Measurements from ENCODE around the gene ZNF837.
"Not testable (repeated sequence)": the region's sequence is repeated elsewhere in the genome, so short reads cannot be mapped to it uniquely, and the experiment has no call there.

The ZNF837 gene

GRCh38 chr19:58380662-58381459 is at the start of gene ZNF837:
TSS of gene ZNF837 (minus strand) at chr19:58381030. CDS start at chr19:58369332, 11,698 bp downstream.
- peak; percentile 95 to 98 for DNase-seq (ENCODE audit: low read depth in 2 of 2)

- no peak for DNase-seq (ENCODE audit: low read depth in 2 of 2)
Observed at GRCh38 chr19:58429745-58430144, 48.9 kb upstream of the ZNF837 start.

DNA sequence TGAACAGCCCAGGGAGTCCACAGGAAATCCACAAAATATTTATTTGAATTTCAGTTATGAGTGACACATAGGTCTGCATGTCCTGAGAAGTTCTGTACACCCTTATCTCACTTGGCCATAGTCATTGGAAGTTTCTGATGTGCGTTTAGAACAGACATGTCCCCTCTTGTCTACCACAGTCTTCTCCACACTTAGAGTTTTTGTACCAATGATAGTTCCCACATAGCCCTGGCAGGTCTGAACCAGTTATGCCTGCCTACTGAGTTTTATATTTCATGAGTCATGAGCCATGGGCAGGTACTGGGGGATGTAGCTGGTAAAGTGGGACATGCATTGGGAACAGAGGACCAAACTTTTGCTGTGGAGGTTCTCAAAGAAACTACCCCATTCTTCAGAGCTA is 47.8 kb upstream of the ZNF837 start:
- DNase-seq (ENCODE audit: low read depth in 2 of 2), result no peak

DNA sequence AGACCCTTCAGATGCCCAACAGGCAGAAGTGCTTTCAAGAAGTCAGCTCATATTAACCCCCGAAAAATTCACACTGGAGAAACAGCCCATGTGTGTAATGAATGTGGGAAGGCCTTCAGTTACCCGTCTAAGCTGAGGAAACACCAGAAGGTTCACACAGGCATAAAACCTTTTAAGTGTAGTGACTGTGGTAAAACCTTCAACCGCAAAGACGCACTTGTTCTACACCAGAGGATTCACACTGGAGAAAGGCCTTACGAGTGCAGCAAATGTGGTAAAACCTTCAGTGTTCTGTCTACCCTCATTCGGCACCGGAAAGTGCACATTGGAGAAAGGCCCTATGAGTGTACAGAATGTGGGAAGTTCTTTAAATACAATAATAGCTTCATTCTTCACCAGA is 36.2 kb upstream of the ZNF837 start:
- DNase-seq (ENCODE audit: low read depth in 2 of 2), result no peak

GRCh38 chr19:58416604-58417003 is 35.8 kb upstream of the ZNF837 start:
- DNase-seq (ENCODE audit: low read depth in 2 of 2), result no peak

DNA sequence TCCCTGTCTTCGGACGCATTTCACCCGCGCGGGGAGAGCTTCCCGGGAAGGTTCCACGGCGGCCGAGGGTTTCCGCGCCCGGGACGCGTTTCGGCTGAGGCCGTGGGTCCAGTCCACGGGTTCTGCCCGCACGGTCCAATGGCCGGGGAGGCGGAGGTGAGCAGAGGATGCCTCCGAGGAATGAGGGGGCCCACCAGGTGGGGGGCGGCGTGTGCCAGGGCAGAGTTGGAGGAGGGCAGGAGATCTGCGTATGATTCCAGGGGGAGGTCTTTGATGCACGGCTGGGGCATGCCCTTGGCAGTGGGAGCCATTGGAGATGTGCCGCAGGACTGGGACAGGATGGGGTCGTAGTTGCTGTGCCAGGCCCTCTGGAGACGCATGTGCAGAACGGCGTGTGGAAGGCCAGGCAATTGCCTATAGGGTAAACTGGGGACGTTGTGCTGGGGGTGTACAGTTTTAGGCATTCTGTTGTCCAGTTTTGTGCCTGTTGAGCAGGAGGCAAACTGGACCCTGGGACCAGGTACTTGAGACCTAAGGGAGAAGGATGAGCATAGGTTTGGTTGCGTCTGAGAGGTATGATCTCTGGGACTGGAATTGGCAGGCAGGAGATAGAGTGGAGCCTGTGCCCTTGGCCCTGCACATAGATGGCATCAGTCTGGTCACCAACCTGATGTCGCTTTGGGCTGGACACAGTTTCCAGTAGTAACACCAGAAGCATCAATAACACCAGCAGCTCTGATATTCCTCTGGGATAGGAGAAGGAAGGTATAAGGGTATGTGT is 28.4 kb upstream of the ZNF837 start:
- DNase-seq (ENCODE audit: low read depth in 2 of 2), result no peak

DNA sequence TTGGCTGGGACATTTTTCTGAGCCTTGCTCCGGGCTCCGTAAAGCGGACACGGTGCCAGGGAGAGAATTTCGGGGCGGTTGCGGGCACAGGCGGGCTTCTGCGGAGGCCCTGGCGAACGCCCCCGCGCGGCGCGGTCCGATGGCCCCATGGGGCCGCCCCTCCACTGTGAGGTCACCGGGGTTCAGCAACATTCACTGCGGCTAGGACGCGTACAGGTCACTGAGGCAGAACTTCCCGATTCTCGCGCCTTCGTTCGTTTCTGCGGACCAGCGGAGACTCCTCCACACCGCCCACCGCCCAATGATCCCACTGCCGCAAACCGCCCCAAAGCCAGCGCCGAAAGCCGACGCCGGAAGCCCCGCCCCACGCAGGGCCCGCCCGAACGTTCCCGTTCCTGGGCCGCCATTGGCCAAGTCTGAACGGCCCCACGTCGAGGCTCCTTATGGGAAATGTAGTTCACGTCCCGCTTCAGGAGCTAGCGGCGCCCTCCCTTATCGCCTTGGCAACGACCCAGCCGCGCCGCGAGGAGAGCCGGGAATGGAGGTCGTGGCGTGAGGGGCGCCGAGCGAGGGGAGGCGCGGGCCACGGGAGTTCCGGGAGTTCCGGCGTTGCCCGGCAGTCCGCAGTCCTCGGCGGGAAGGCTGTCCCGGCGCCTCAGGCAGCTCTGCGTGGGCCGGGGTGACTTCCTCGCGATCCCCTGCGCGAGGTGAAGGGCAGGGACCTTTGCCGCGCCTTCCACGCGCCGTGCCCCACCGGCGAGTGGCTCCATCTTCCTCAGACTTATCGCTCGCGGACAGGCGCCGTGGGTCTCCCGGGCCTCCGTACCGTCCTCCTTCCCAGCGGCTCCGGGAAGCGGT is 27.6 kb upstream of the ZNF837 start, which contains the start of gene ZNF584:
ZNF584 (plus strand) TSS at position 498 of the 858 bp plus-strand sequence. CDS start 499 bp downstream, outside the sequence.
- DNase-seq (ENCODE audit: low read depth in 2 of 2), result peak; percentile 92

- no peak for DNase-seq (ENCODE audit: low read depth in 2 of 2)
Observed at GRCh38 chr19:58407658-58408151, 26.9 kb upstream of the ZNF837 start.

DNA sequence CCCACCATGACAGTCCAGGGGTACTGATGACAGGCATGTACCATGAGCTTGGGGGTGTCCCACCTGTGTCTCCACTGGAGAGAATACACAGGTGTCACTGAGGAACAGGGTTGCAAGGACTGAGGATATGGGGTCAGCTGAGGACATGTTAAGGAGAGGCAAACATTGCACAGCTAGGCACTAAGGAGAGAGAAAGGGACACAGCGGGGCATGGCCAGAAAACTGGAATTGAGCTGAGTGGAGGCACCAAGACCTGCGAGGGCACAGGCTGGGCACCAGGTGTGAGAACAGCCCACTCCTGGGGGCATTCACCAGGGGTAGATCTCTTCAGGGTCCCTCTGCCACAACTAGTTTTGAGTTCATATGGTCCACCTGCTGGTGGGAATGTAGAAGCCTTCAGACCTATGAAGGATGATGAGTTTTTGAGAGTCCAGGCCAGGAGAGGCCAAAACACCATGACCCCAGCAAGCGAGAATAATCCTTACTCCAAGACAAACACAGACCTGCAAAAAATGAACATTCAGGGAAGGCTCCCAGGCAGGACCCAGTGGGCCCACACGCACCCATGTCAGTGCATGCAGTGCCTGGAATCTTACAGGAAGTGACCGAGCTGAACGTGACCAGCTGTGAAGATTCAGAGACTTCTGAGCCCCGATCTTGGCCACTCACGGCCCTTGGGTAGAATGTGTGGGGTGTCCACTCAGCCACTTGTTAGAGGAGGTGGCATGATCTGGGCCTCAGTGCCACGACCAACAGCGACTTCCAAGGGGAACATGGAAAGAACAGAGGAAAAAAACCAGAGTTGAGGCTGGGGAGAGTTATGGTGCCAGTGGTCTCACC is 26.2 kb upstream of the ZNF837 start:
- no peak for DNase-seq (ENCODE audit: low read depth in 2 of 2)

GRCh38 chr19:58403920-58404478 is 23.2 kb upstream of the ZNF837 start:
- not testable (repeated sequence) for DNase-seq (ENCODE audit: low read depth in 2 of 2)

GRCh38 chr19:58401840-58402421 is 21.1 kb upstream of the ZNF837 start:
- DNase-seq (ENCODE audit: low read depth in 2 of 2), result no peak

- peak; percentile 96 for DNase-seq (ENCODE audit: low read depth in 2 of 2)
Observed at GRCh38 chr19:58400916-58401839, 20.3 kb upstream of the ZNF837 start.

- DNase-seq (ENCODE audit: low read depth in 2 of 2), result no peak
Observed at GRCh38 chr19:58400316-58400915, 19.6 kb upstream of the ZNF837 start.

DNA sequence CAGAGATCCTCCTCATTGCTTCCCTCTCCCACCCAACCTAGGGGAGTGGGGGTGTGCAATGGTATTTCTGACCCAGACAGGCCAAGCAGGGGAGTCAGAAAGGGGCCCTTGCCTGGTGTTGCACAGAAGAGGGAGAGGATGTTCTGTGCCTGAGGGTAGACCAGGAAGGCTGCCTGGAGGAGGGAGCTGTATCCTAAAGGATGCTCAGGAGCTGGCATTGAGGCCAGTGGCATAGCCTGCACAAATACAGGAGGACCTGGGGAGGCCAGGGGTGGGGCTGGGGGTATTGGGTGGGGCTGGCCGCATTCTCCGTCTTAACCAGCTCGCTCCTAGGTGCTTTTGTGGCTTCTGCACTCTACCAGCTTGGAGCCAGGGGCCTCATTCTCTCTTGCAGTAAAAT is 19.1 kb upstream of the ZNF837 start:
- no peak for DNase-seq (ENCODE audit: low read depth in 2 of 2)

- DNase-seq (ENCODE audit: low read depth in 2 of 2), result no peak
Observed at GRCh38 chr19:58398545-58398944, 17.7 kb upstream of the ZNF837 start.

GRCh38 chr19:58398087-58398486 is 17.3 kb upstream of the ZNF837 start:
- no peak for DNase-seq (ENCODE audit: low read depth in 2 of 2)

DNA sequence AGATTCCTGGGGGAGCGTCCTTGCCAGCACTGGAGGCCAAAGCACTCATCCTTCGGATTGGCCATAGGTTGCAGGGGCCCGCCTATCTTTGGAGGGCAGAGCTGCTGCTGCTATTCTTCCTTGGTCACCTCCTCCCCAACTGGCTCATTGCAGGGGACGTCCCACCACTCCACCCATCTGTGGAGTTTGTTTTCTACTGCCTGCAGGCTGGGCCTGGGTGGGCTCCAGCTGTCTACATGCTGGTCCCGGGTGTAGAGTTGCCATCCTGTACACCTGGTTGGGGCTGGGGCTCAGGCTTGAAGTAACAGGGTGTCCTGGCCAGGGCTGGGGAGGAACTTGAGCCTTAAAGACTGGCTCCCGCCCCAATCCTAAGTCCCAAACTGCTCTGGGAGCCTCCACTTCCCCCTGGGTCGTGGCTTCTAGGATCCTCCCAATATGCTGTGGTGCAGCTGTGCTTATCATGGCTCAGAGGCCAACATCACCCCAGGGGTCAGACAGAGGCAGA is 16.8 kb upstream of the ZNF837 start:
- DNase-seq (ENCODE audit: low read depth in 2 of 2), result no peak
